K562 (cell line): Measurements from ENCODE around the gene RGS6. TPM values are rescaled to one million over a fixed set of nuclear protein-coding genes. Genes with fewer than 3 reads are reported as not detected.

Source experiments
- ATAC-seq: fragments of 200-7000 bp; cut with Tn5 transposase; 3 replicates; pipeline ENCODE4 v1.9.1; 2020; ENCODE audit warnings: moderate library complexity
- BruUV-seq: library from RNA; stranded (reverse); fragments of 400-500 nt; replicated peaks from 2 replicates; lab custom pipeline; 2021; lab: Mats Ljungman, UMichigan
- CTCF ChIA-PET: fragments of 300-600 bp; formaldehyde crosslinking; extraction: SDS; loops from one replicate; lab custom pipeline; 2021; ENCODE audit warnings: low intra/inter-chr PET ratio; lab: Yijun Ruan, JAX
- POLR2A ChIA-PET: fragments of 300-600, 350-650 bp; sonication (Branson Sonifier 250); formaldehyde crosslinking; extraction: SDS; loops from one replicate; lab custom pipeline; 2021; ENCODE audit warnings: antibody characterized with exemption, inconsistent platforms; lab: Yijun Ruan, JAX
- DNase-seq, 4 experiments: peaks; one replicate each; pipeline versions ENCODE4 v3.0.0 to v3.0.0-alpha.2; 2011 to 2018; ENCODE audit warnings: low spot score in 3 of 4, mixed read lengths in 3 of 4; ENCODE audit errors: extremely low read depth in 1 of 4
- FAIRE-seq: peaks from 2 replicates; lab custom pipeline; 2011; peaks lifted over from hg19 to GRCh38; lab: Jason Lieb, UNC
- H2AFZ ChIP-seq: 2 replicates; pipeline ENCODE4 v1.6.0; 2011; ENCODE audit warnings: low read depth, low read length, control low read depth, inconsistent platforms
- H3K27ac ChIP-seq: fragments of 200-600 bp; 3 replicates; pipeline ENCODE4 v1.8.0; 2011; ENCODE audit warnings: low read depth, mild to moderate bottlenecking, control low read depth, inconsistent platforms, low read length, moderate library complexity, mixed read lengths; ENCODE audit errors: extremely low read depth
- H3K27me3 ChIP-seq, 2 experiments: fragments of 300-600 bp in 1 of 2; 2 replicates in 1 of 2; 3 replicates in 1 of 2; pipeline versions ENCODE4 v1.6.0 to v1.8.0; 2011; ENCODE audit warnings: inconsistent platforms in 2 of 2, low read length in 2 of 2, mild to moderate bottlenecking in 1 of 2, mixed read lengths in 1 of 2, moderate library complexity in 1 of 2; ENCODE audit not compliant: control insufficient read depth in 2 of 2, insufficient read depth in 2 of 2
- H3K36me3 ChIP-seq: fragments of 300-600 bp; 3 replicates; pipeline ENCODE4 v1.8.0; 2011; ENCODE audit warnings: mild to moderate bottlenecking, low read length, inconsistent platforms; ENCODE audit not compliant: control insufficient read depth, insufficient read depth
- H3K4me1 ChIP-seq, 2 experiments: fragments of 200-600 bp in 1 of 2; replicated peaks in 1 of 2; 2 replicates in 1 of 2; 3 replicates in 1 of 2; pipeline versions ENCODE4 v1.5.1 to v1.8.0; 2011; ENCODE audit warnings: inconsistent platforms in 2 of 2, low read length in 2 of 2, mild to moderate bottlenecking in 1 of 2, mixed read lengths in 1 of 2, moderate library complexity in 1 of 2; ENCODE audit not compliant: control insufficient read depth in 2 of 2, insufficient read depth in 2 of 2
- H3K4me2 ChIP-seq: 2 replicates; pipeline ENCODE4 v1.6.1; 2011; ENCODE audit warnings: low read length, control low read depth, inconsistent platforms, mixed read lengths; ENCODE audit not compliant: insufficient read depth
- H3K4me3 ChIP-seq: fragments of 200-600 bp; sonication (generic), shearing (Covaris generic); 2 replicates; pipeline ENCODE4 v1.5.1; 2016; ENCODE audit warnings: control low read depth, inconsistent platforms
- H3K79me2 ChIP-seq: fragments of 200-600 bp; 3 replicates; pipeline ENCODE4 v1.8.0; 2011; ENCODE audit warnings: low read length, inconsistent platforms; ENCODE audit not compliant: control insufficient read depth, insufficient read depth
- H3K9ac ChIP-seq, 2 experiments: 2 replicates each; pipeline versions ENCODE4 v1.6.0 to v1.6.1; 2011; ENCODE audit warnings: low read depth in 2 of 2, low read length in 2 of 2, control low read depth in 1 of 2, inconsistent platforms in 1 of 2, mild to moderate bottlenecking in 1 of 2, mixed read lengths in 1 of 2; ENCODE audit not compliant: insufficient read depth in 1 of 2
- H3K9me1 ChIP-seq: one replicate; pipeline ENCODE4 v1.6.0; 2011; ENCODE audit warnings: inconsistent platforms, mild to moderate bottlenecking, low read length, moderate library complexity; ENCODE audit not compliant: control insufficient read depth, insufficient read depth
- H3K9me3 ChIP-seq: replicated peaks from 2 replicates; pipeline ENCODE4 v1.5.1; 2011; ENCODE audit warnings: low read depth, low read length, inconsistent platforms; ENCODE audit not compliant: control insufficient read depth, insufficient read depth
- H4K20me1 ChIP-seq: replicated peaks from 2 replicates; pipeline ENCODE4 v1.6.1; 2011; ENCODE audit warnings: low read length, inconsistent platforms, mixed read lengths; ENCODE audit not compliant: control insufficient read depth, insufficient read depth
- ILK ChIP-seq: fragments of 450-650 bp; IDR thresholded peaks from 2 replicates; pipeline ENCODE4 v1.6.1; 2016; ENCODE audit warnings: missing genetic modification characterization, low read depth, mild to moderate bottlenecking, missing compliant biosample characterization, moderate library complexity, borderline replicate concordance
- SMARCA4 ChIP-seq: fragments of 450-650 bp; IDR thresholded peaks from 2 replicates; pipeline ENCODE4 v1.6.1; 2016
- SPI1 ChIP-seq: IDR thresholded peaks from 2 replicates; pipeline ENCODE4 v1.6.1; 2011; ENCODE audit warnings: low read depth, low read length, control low read depth, borderline replicate concordance
- ZC3H4 ChIP-seq: sonication (generic); formaldehyde crosslinking; IDR thresholded peaks from 2 replicates; pipeline ENCODE4 v1.9.0; 2021; ENCODE audit warnings: missing genetic modification reagents, borderline replicate concordance
- WGBS: fragments of 100-300 bp; shearing (Covaris generic); methylation state at CpG from one replicate; pipeline ENCODE4 v1.1.6; 2016; ENCODE audit warnings: low coverage, mixed read lengths; ENCODE audit not compliant: insufficient coverage; ENCODE audit errors: missing lambda C conversion rate; 5-methylcytosine and 5-hydroxymethylcytosine counted together
- in situ Hi-C: fragments of 300-500 bp; cut with MboI; formaldehyde crosslinking; loops from 4 replicates; pipeline ENCODE4 v1.15.0; 2018; ENCODE audit warnings: inconsistent platforms, mixed read lengths
- intact Hi-C: fragments of 100-400 bp; cut with micrococcal nuclease; formaldehyde crosslinking; loops from 2 replicates; pipeline ENCODE4 v1.14.2; 2022
- polyA plus RNA-seq, 8 experiments: library from polyadenylated mRNA; depleted of rRNA in 4 of 8; stranded (reverse) in 5 of 8; unstranded in 3 of 8; fragments of >200 nt; fragmentation: Nextera tagmentation in 2 of 8; fragmentation: Illumina TruSeq in 1 of 8; extraction: Ambion mirVana in 2 of 8; extraction: Trizol in 1 of 8; gene quantifications; 2 replicates each; pipeline versions ENCODE4 v1.2.1 to v1.2.3, GENCODE V29; 2011 to 2014; ENCODE audit warnings: inconsistent platforms in 1 of 8, missing spikeins in 1 of 8
- total RNA-seq, 7 experiments: library from RNA; depleted of rRNA in 6 of 7; stranded (reverse); fragments of >200 nt in 6 of 7; fragmentation: Illumina TruSeq in 2 of 7; extraction: Trizol in 2 of 7; gene quantifications; 2 replicates each; pipeline versions ENCODE4 v1.2.1 to v1.2.3, GENCODE V29; 2011 to 2021; ENCODE audit warnings: low replicate concordance in 1 of 7
- TF ChIP-seq, protein P1 (sequence below): fragments of 450-650 bp; IDR thresholded peaks from 2 replicates; pipeline ENCODE4 v1.7.1; 2018; ENCODE audit warnings: mild to moderate bottlenecking, low read depth; ENCODE audit not compliant: partially characterized antibody
- TF ChIP-seq, protein P2 (sequence below), 2 experiments: fragments of 450-650 bp; formaldehyde crosslinking in 1 of 2; IDR thresholded peaks; 2 replicates each; pipeline versions ENCODE4 v1.4.0 to v1.6.1; 2014 to 2020; ENCODE audit warnings: mild to moderate bottlenecking in 2 of 2, borderline replicate concordance in 1 of 2, low read depth in 1 of 2

Gene RGS6
- total and polyA plus RNA-seq, 9 of the 15 experiments (the other 6 are each of a cell fraction or from before 2014, with no cell fraction given) = not detected

DNA sequence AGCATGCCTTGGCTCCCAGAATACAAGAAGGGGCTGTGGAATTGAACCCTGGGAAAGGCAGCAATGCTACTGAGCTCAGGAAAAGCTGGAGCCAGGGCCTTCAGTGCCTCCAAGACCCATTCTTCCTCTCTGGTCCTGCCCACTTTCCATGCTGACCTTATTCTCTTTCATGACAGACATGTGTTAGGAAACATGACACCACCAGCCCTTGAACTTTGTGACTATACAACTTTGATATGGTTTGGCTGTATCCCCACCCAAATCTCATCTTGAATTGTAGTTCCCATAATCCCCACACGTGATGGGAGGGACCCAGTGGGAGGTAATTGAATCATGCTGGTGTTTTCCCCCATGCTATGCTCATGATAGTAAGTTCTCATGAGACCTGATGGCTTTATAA is 553.5 kb downstream of the RGS6 start:
- in situ Hi-C loops (no loop called here), intact Hi-C loops (no loop called here)
- ChIA-PET POLR2A (interaction anchor here (0.7 kb wide), 1 partner anchor 593 kb away, joined by 3 read pairs; no protein-coding TSS in a partner anchor), CTCF (no interaction called here)
- no peak for FAIRE-seq
- no peak for DNase-seq
- ATAC-seq = no peak
- Histone ChIP-seq H3K4me2 (no peak overlapping the region), H3K9ac (no peak overlapping the region), H3K79me2 (no peaks in the 10 kb centered on the region), H2AFZ (no peak overlapping the region), H3K9me1 (no peaks in the 10 kb centered on the region), H3K36me3 (no peaks in the 10 kb centered on the region), H3K27me3 (no peaks in the 10 kb centered on the region), H4K20me1 (no peaks in the 10 kb centered on the region), H3K4me3 (no peak overlapping the region), H3K27ac (no peak overlapping the region), H3K9me3 (no peaks in the 10 kb centered on the region), H3K4me1 (peaks cover 2 to 6% of the 10 kb centered on the region in 2 experiments; a peak in 3 of 5 replicates)
- 0% methylated on average over 1 of the region's 1 CpG for WGBS
- no peak for TF ChIP-seq ILK
- TF ChIP-seq SPI1 = no peak
- no peak for TF ChIP-seq SMARCA4
- TF ChIP-seq, protein P1, sequence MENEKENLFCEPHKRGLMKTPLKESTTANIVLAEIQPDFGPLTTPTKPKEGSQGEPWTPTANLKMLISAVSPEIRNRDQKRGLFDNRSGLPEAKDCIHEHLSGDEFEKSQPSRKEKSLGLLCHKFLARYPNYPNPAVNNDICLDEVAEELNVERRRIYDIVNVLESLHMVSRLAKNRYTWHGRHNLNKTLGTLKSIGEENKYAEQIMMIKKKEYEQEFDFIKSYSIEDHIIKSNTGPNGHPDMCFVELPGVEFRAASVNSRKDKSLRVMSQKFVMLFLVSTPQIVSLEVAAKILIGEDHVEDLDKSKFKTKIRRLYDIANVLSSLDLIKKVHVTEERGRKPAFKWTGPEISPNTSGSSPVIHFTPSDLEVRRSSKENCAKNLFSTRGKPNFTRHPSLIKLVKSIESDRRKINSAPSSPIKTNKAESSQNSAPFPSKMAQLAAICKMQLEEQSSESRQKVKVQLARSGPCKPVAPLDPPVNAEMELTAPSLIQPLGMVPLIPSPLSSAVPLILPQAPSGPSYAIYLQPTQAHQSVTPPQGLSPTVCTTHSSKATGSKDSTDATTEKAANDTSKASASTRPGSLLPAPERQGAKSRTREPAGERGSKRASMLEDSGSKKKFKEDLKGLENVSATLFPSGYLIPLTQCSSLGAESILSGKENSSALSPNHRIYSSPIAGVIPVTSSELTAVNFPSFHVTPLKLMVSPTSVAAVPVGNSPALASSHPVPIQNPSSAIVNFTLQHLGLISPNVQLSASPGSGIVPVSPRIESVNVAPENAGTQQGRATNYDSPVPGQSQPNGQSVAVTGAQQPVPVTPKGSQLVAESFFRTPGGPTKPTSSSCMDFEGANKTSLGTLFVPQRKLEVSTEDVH = no peak
- TF ChIP-seq ZC3H4 (CRISPR knock-in tag) = no peak
- TF ChIP-seq, protein P2, sequence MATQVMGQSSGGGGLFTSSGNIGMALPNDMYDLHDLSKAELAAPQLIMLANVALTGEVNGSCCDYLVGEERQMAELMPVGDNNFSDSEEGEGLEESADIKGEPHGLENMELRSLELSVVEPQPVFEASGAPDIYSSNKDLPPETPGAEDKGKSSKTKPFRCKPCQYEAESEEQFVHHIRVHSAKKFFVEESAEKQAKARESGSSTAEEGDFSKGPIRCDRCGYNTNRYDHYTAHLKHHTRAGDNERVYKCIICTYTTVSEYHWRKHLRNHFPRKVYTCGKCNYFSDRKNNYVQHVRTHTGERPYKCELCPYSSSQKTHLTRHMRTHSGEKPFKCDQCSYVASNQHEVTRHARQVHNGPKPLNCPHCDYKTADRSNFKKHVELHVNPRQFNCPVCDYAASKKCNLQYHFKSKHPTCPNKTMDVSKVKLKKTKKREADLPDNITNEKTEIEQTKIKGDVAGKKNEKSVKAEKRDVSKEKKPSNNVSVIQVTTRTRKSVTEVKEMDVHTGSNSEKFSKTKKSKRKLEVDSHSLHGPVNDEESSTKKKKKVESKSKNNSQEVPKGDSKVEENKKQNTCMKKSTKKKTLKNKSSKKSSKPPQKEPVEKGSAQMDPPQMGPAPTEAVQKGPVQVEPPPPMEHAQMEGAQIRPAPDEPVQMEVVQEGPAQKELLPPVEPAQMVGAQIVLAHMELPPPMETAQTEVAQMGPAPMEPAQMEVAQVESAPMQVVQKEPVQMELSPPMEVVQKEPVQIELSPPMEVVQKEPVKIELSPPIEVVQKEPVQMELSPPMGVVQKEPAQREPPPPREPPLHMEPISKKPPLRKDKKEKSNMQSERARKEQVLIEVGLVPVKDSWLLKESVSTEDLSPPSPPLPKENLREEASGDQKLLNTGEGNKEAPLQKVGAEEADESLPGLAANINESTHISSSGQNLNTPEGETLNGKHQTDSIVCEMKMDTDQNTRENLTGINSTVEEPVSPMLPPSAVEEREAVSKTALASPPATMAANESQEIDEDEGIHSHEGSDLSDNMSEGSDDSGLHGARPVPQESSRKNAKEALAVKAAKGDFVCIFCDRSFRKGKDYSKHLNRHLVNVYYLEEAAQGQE (IDR thresholded peaks at IDR 0.05; ENCODE audit: borderline replicate concordance) = no peak
- TF ChIP-seq, protein P2 (CRISPR knock-in tag; IDR thresholded peaks at IDR 0.05; ENCODE audit: low read depth) = no peak
- no TSS peak for BruUV-seq
